Measurements from ENCODE around the gene ADAP2. TPM values are rescaled to one million over a fixed set of nuclear protein-coding genes. Genes with fewer than 3 reads are reported as not detected.

The ADAP2 gene
- total RNA-seq, 1 experiment from 2014 or later: 1.2 TPM

GRCh38 chr17:30920282-30920681 is 1.5 kb upstream of the ADAP2 start (continued):
- TF ChIP-seq EMX1 (CRISPR knock-in tag; IDR thresholded peaks at IDR 0.05) (no peak), ZNF396 (CRISPR knock-in tag; IDR thresholded peaks at IDR 0.05; ENCODE audit: borderline replicate concordance) (no peak)

DNA sequence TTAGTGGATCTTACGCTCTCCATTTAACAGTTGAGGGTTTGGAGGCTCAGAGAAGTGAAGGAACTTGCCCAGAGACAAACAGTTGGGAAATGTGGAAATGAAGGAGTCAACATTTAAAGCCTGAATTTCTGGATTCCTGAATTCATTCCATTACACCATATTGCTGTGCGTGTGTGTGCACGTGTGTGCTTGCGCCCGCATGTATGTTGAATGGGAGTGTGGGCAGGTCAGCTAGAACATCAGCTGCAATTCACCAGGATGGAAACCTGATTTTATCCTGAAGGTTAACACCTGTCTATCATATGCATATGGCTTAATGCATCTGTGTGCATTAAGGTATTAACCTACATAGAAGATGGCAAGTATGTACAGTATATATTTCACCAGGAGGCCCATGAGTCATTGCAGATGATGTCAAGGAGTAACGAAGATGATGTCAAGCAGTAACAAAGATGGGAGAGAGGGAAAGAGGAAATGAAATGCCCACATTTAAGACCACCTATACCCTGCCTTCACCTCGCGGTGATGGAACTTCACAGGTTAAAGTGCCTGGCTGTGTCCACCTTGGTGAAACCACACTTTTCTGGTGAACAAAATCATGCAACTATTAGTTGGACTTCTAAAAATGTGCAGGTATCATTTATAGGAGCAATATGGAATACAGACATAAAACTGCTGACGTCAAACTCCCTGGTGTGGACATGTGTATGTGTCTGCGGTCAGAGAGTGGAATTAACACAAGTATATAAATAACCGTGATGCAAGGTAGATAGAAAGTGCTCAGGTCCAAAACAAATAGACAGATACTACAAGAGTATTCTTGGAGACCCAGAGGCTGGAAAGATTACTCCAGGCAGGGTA is 832 bp upstream of the ADAP2 start:
- Mint-ChIP-seq H3K27ac (no peak overlapping the region), H3K9me3 (no peaks in the 10 kb centered on the region), H3K4me1 (peaks cover 20% of the 10 kb centered on the region), H3K4me3 (peak overlapping the region; percentile 72), H3K27me3 (ENCODE audit: low read depth) (peaks cover 66% of the 10 kb centered on the region), H3K36me3 (no peaks in the 10 kb centered on the region)
- ATAC-seq: no peak
- ChIA-PET POLR2A (interaction anchor here (0.6 kb wide), 1 partner anchor 14 kb away, joined by 3 read pairs; no protein-coding TSS in a partner anchor), CTCF (interaction anchor here (0.7 to 1.1 kb wide), 3 partner anchors 88 to 444 kb away, joined by 3 read pairs; partner anchors contain the start of gene GOSR1)
- DNase-seq (ENCODE audit: low spot score): no peak
- TF ChIP-seq IRF2 (CRISPR knock-in tag; IDR thresholded peaks at IDR 0.05; ENCODE audit: borderline replicate concordance, low read depth): no peak
- TF ChIP-seq SMAD4 (CRISPR knock-in tag; IDR thresholded peaks at IDR 0.05): no peak
- TF ChIP-seq, protein P1, sequence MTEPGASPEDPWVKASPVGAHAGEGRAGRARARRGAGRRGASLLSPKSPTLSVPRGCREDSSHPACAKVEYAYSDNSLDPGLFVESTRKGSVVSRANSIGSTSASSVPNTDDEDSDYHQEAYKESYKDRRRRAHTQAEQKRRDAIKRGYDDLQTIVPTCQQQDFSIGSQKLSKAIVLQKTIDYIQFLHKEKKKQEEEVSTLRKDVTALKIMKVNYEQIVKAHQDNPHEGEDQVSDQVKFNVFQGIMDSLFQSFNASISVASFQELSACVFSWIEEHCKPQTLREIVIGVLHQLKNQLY (CRISPR knock-in tag; IDR thresholded peaks at IDR 0.05): no peak
- no peak for TF ChIP-seq PREB (CRISPR knock-in tag; IDR thresholded peaks at IDR 0.05; ENCODE audit: borderline replicate concordance)
- no peak for TF ChIP-seq E2F4 (CRISPR knock-in tag; IDR thresholded peaks at IDR 0.05; ENCODE audit: borderline replicate concordance, low read depth)
- no peak for TF ChIP-seq ATF2 (CRISPR knock-in tag; IDR thresholded peaks at IDR 0.05; ENCODE audit: borderline replicate concordance, low read depth)
- TF ChIP-seq EMX1 (CRISPR knock-in tag; IDR thresholded peaks at IDR 0.05): no peak
- no peak for TF ChIP-seq STAT6 (CRISPR knock-in tag; conservative IDR thresholded peaks at IDR 0.05; ENCODE audit: low read depth)
- no peak for TF ChIP-seq GRHL2 (CRISPR knock-in tag; IDR thresholded peaks at IDR 0.05; ENCODE audit: insufficient replicate concordance, severe bottlenecking)
- no peak for TF ChIP-seq PRDM15 (CRISPR knock-in tag; IDR thresholded peaks at IDR 0.05)
- no peak for TF ChIP-seq TP53 (CRISPR knock-in tag; IDR thresholded peaks at IDR 0.05)
- TF ChIP-seq, protein P2, sequence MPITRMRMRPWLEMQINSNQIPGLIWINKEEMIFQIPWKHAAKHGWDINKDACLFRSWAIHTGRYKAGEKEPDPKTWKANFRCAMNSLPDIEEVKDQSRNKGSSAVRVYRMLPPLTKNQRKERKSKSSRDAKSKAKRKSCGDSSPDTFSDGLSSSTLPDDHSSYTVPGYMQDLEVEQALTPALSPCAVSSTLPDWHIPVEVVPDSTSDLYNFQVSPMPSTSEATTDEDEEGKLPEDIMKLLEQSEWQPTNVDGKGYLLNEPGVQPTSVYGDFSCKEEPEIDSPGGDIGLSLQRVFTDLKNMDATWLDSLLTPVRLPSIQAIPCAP (CRISPR knock-in tag; IDR thresholded peaks at IDR 0.05): no peak
- no peak for TF ChIP-seq CTCF (IDR thresholded peaks at IDR 0.05)
- TF ChIP-seq GABPB1 (CRISPR knock-in tag; IDR thresholded peaks at IDR 0.05): no peak
- TF ChIP-seq ZNF138 (CRISPR knock-in tag; conservative IDR thresholded peaks at IDR 0.05): no peak
- TF ChIP-seq CBFB (CRISPR knock-in tag; IDR thresholded peaks at IDR 0.05; ENCODE audit: low read depth): no peak
- no peak for TF ChIP-seq ZNF671 (CRISPR knock-in tag; IDR thresholded peaks at IDR 0.05)
- no peak for TF ChIP-seq JUN (CRISPR knock-in tag; IDR thresholded peaks at IDR 0.05)

Data from WTC11 (cell line).